CD1c-positive myeloid dendritic cell (primary cell): ENCODE data around the gene IFNL1.
"Not testable (repeated sequence)": the region's sequence is repeated elsewhere in the genome, so short reads cannot be mapped to it uniquely, and the experiment has no call there.

Experiments
- DNase-seq: peaks from one replicate; pipeline ENCODE4 v3.0.0-alpha.2; 2016; ENCODE audit errors: extremely low spot score

Gene IFNL1

DNA sequence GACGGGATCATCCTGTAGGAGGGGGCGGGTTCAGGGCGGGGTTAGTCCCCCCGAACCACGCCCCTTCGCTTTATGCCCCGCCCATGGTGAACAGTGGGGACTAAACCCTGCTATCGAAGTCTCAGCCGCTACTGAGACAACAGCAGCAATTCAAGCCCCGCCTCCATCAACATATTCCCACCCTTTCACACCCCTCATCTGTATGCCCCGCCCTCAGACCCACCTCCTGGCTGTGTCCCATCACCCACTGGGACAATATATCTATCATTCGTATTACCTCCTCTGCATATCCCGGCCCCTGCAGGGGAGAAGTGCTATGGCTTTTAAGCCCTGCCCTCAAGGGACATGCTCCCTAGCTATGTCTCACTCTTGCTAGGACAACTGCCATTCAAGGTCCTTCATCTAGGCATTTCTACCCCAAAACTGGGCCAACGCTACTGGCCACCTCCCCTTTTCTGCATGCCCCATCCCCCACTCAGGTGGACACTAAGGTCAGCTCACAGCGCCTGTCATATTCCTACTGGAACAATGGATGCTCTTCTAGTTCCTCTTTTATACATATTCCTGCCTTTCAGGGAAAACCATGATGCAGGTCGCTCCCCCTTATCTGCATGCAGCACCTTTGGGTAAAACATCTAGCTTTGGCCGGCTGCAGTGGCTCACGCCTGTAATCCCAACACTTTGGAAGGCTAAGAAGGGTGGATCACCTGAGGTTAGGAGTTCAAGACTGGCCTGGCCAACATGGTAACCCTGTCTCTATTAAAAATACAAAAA is 12.5 kb downstream of the IFNL1 start:
- DNase-seq, result no peak

DNA sequence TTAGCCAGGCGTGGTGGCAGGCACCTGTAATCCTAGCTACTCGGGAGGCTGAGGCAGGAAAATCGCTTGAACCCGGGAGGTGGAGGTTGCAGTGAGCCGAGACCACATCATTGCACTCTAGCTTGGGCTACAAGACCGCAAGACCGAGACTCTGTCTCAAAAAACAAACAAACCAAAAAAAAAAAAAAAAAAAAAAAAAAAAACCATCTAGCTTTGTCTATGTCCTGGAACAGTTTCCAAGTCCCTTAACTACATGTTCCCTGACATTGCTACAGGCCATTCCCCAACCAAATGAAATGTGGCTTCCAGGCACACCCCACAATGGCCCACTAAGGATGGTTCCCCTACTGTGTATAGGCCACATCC is 13.1 kb downstream of the IFNL1 start:
- DNase-seq, result not testable (repeated sequence)

DNA sequence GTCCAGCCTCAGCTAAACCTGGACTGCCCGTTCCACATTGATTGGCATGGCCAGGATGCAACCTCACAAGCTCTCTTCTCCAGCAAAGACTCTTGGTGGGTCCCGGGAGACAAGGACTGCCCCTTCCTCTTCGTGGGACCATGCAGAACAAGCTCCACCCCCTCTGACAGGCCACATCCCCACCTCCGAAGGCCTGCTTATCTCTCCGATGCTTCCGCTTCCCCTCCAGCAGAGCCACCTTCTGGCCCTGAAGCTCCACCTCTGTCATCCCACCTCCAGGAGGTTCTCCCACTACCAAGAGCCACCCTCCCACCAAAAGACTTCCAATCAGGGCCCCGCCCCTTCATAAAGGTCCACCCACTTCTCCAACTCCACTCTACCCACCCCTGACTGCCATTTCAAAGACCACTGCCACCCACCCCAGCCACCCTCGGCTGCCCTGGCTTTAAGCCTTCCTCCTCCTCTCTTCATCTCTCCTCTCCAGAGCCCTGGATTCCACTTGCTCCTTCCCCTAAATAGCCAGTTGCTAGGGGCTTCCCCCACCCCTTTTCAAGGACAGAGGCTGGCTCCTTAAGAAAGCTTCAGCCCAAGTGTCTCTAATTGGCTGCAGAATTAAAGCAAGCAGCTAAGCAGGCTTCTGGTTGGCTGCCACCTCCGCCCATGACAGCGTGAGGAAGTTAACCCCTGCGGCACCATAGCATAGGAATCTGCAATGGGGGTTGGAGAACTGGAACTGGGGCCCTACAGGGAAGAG is 14.5 kb downstream of the IFNL1 start:
- DNase-seq, result no peak

DNA sequence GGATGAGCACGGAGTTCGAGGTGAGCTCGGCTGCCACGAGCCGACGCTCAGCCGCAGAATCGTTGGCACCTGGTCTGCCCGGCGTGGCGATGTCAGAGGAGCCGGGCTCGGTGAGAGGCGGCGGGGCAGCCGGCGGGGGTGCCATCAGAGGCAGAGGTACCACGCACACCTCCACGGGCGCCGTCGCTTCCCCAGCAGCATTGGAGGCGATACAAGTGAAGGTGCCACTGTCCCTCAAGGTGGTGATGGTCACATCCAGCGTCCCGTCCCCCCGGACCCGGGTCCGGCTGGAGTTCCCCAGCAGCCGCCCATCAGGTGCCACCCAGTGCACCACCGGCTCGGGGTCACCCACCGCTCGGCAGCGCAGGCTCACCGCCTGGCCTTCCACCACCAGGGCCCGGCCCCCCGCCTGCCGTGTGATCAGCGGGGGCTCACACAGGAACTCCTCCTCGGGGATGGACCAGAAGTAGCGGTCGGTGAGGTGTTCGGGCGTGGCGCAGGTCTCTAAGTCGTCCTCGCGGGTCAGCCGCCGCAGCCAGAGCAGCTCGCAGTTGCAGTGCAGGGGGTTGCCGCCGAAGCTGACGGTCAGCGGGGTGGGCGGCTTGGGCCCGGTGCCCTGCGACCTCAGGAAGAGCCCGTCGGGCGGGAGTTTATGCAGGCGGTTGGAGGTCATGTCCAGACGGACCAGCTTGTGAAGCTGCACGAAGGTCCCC is 18.0 kb downstream of the IFNL1 start:
- DNase-seq, result no peak

DNA sequence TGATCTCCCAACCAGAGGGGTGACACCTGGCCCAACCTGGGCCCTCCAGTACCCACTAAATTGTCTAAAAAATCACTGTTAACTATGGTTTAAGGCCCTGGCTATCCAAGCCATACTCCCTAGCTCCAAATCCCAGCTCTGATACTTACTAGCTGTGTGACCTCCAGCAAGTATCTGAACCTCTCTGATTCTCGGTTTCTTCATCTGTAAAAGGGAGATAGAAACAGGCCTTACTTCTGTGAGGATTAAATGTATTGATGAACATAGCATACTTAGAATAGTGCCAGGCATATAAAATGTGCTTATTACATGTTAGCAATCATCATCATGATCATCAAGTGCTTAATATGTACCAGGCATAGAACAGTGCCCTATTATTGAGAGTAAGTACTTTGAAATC is 19.7 kb downstream of the IFNL1 start:
- no peak for DNase-seq

DNA sequence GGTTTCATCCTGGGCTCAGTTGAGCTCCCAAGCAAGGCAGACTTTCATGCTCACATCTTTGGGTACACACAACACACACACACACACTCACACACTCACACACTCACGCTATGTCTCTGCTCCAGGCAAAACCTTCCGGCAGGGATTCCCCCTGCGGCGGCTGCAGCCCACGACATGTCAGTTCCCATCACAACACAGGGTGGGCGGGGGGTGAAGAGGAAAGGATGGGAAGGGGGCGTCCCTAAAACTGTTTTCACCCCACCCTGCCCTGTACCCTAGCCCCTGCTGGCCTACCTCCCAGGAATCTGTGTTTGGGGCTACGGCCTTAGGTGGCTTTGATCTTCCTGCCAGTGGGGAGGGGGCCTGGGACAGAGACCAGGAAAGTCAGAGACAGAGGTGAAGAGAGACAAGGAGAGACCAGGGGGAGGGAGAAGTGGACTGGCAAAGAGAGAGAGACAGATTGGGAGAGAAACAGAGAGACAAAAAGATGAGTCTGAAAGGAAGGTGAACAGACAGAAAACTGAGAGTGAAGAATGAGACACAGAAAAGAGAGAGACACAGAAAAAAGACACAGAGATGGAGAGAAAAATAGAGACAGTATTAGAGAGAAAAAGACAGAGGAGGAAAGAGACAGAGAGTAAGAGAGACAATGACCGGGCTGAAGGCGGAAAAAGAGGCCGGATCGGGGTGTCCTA is 20.6 kb downstream of the IFNL1 start:
- DNase-seq, result no peak

DNA sequence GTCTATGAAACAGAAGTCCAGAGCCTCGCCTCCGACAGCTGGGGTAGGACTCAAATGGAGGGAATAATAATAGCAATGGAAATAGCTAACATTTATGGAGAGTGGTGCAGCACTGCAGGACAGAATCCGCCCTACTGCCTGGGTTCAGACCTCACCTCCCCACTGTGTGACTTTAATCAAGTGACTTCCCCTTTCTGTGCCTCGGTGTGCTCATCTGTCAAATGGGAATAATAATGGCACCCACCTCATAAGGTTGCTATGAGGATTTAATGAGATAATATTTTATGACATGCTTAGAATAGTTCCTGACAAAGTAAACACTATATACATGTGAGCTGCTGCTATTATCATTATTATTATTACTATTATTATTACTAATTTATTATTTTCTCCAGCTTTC is 21.3 kb downstream of the IFNL1 start:
- no peak for DNase-seq

DNA sequence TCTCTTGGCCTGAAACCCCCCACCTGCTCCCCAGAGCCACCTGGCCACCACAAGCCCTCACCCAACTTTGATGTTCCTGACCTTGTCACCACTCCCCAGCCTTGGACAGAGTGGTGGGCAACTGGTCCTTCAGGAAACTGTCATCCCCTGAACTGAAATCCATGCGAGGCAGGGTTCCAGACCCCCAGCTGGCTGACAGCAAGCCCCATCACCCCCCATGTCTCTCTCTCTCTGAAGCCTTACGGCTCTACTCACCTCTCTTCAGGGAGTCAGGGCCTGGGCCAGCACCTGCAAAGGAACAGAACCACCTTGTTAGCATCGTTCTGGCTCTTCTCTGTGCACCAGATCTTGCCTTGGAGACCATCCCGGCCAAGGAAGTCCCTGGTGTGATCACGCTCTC is 21.9 kb downstream of the IFNL1 start:
- no peak for DNase-seq

DNA sequence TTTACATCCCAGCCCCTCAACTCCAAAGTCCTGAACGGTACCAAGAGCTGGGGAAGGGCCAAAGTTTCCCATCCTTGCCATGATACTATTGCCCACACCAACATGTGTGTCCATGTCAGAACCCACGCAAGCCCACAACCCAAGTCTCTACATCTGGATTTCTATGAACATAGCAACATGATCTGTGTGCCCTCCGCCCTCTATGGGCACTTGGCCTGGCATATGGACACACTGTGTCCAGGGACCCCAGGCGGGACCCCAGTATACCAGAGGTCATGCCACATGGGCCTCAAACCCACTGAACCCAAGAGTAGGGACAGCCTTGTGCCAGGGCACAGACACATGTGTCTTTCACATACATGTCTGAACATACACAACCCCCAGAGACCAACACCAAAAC is 22.5 kb downstream of the IFNL1 start:
- DNase-seq, result no peak

DNA sequence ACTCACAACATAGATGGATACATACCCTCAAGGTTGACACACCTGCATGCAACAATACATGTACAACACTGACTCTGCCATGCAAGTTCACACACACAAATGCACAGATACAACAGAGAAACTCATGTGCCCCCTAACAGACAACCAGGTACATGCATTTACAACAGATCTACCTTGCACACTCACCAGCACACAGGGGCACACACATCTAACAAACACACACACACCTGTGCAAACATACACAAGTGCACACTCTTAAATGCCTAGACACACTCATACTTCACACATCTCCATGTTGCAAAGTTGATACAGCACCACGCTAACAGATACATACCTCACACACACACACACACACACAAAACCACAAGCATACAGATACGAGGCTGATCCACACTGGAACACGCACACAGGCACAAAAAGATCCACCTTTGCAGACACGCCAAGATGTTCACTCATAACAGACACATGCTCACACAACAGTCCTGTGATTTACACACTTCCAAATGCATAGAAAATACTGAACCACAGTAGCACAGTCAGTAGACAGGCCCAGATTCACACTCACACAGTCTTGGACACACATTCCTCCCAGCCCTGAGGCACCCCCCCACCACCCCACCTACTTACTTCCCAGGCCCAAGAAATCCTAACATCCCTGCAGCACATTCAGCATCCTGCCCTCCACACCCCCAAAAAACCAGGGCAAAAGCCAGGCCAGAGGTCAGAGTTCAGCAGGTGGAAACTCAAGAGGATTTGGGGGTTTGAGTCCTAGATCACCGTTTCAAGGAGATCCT is 23.1 kb downstream of the IFNL1 start:
- DNase-seq, result no peak

DNA sequence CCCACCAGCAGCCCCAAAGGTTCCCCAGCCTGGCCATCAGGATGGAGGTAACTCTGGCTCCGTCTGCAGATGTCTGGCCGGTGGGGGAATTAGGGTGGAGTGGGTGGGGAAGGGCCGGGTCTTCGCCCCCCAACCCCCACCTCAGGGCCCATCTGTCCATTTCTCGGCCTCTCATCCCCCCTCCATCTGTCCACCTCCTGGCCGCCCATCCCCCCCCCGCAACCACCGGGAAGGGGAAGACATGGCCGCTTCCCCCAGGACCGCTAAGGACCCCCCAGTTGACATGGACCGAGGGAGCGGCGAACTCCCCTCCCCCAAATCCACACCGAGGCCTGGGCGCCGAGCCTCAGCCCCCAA is 23.7 kb downstream of the IFNL1 start:
- no peak for DNase-seq

DNA sequence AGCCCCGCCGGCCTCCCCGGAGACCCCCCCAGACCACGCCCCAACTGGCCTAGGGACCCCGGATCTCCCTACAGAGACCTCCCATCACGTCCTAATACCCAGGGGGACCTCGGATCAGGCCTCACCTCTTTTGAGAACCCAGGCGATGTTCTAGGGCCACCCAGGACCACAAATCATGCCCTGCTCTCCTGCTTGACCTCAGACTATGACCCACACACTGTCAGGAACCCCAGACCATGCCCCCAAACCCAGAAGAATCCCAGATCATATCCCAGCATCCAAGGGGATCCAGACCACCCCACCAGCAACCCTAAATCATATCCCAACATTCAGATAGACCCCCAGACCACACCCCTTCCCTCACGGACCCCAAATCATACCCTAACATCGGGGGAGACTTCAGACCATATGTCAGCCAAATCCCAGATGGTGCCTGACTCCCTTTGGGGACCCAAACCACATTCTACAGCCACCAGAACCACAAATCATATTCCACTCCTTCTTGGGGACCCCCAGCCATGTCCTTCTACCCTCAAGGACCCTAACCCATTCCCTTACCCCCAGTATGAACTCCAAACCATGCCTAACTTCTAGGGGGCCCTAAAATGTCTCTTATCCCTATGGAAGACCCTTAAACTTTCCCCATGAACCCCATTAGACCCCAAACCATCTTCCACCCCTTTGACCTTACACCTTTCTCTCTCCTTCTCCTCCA is 25.1 kb downstream of the IFNL1 start:
- DNase-seq, result no peak

DNA sequence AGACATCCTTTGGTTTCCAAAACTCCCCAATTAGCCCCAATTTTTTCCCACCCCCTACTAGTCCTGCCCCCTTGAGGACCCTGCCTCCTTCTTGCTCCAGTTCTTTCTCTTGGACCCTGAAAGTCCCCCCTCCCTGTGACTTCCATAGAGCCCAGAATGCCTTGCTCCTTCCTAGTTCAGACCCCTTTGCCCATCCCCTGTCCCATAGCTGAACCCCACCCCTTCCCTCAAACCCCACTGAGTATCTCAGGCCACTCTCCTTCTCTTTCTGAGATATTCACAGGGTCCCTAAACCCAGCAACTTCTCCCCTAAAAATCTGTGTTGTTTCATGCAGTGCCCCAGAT is 25.6 kb downstream of the IFNL1 start:
- no peak for DNase-seq

DNA sequence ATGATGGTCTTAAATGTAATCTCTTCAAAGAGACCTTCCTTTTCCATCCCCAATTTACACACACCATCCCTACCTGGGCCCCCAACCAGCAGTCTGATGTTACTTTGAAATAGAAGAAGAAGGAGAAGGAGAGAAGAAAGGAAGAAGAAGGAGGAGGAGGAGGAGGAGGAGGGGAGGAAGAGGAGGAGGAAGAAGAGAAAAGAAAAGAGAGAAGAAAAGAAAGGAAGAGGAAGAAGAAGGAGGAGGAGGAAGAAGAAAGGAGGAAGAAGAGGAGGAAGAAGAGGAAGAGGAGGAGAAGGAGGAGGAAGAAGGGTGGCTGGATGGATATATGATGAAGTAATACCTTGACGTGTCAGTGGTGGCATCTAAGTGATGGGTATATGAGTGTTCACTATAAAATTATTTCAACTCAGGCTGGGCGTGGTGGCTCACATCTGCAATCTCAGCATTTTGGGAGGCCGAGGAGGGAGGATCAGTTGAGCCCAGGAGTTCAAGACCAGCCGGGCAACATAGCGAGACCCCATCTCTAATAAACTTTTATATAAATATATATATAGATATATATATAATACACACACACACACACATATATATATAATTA is 28.1 kb downstream of the IFNL1 start:
- DNase-seq, result no peak

DNA sequence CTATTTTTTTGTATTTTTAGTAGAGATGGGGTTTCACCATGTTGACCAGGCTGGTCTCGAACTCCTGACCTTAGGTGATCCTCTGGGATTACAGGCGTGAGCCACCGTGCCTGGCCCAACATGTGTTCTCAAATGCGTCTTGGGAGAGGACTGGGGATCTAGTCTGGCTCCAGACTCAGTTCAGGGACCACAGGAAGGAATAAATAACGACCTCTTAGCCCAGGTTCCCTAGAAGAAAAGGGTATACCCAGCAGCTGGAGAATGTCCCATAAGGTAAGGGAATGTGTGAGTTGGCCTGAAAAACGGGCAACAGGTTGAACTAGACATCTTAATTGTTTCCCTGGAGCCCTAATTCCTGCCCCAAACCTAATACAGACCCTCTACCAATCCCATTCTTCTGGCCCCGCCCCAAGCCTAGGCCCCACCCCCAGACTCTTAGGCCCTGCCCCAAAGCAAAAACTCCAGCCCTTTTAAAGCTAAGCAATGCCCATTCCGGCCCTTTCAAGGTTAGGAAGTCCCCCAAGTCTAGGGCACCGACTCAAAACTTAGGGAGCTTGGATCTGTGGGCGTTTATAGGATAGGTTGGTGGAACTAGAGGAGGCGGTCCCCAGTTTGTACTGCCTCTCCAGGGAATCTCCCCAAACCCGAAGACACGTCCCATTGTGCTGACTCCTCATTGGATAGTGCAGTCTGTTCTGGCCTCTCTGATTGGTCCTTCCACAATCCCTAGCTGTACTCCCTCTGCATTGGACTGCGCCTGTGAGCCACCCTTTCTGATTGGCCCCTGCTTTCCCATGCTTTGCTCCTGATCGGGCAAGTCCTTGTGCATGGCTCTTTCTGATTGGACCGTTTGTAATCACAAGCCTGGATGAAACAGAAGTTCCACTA is 29.8 kb downstream of the IFNL1 start:
- no peak for DNase-seq

DNA sequence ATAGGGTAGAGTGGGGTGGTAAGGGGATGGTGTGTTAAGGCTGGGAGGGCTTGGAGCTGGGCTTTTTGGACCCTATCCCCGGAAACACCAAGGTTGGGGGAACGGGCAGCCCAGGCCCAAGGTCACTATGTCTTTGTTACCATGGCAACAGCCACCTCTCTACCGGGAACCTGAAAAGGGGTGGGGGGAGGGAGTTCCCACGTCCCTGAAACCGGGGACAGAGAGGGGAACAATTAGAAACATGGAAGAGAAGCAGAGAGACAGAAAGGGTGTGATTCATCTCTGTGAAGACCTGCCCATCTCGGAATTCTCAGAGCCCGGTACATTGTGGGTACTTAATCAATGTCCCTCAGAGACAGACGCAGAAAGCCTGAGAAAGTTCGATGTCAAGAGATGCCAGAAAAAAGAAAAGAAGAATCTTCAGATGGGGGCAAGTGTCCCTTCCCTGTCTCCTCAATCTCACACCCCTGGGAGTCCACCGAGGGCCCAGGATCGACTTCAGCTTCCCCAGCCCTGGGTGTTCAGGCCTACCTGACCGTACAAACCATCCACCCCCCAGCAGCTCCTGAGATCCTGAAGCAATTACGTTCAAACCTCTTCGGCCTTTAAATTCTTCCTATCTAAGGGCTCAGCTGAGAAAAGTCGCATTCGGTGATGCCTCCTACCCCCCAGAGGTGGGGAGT is 31.3 kb downstream of the IFNL1 start:
- DNase-seq, result no peak

DNA sequence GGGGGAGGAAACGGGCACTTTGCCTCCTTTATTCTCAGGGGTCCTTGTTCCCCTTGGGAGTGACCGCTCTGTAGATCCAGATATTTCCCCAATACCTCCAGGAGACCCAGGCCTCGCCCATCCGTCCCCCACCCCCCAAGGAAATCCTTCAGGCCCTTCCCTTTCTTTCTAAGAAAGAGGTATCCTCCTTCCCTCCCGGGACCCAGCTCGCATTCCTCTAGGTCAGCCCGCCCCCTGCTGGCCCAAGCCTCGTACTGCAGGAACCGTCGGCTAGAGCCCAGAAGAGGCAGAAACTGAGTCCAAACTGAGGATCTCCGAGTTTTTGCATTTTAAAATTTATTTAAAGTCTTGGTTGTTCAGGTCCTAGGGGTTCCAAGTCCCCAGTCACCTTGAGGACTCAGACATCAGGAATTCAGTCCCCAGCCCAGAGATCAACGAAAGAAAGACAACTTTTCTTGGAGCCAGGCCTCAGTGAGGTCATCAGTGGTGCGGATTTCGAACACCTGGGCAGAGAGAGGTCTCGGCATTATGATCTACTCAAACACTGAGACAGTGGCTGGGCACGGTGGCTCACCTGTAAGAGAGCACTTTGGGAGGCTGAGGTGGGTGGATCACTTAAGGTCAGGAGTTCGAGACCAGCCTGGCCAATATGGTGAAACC is 32.0 kb downstream of the IFNL1 start:
- DNase-seq, result peak; percentile 81

DNA sequence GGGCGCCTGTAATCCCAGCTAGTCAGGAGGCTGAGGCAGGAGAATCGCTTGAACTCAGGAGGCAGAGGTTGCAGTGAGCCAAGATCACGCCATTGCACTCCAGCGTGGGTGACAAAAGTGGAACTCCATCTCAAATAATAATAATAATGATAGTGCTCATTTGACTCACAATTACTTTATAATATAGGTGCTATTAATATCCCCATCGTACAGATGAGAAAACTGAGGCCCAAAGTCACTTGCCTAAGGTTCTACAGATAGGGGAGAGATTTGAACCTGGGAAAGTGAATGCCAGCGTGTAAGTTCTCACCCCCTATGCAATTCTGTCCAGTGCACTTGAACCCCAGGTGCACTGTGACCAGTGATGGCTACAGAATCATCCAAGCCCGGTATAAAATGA is 33.7 kb downstream of the IFNL1 start:
- DNase-seq, result no peak
